Skeletal muscle tissue (tissue), 4 donors: ENCODE measurements around the gene LYRM1. TPM values are rescaled to one million over a fixed set of nuclear protein-coding genes. Genes with fewer than 3 reads are reported as not detected.
"Not testable (repeated sequence)": the region's sequence is repeated elsewhere in the genome, so short reads cannot be mapped to it uniquely, and the experiment has no call there.

ENCODE experiments used
- H3K27ac ChIP-seq: one replicate; pipeline ENCODE4 v1.7.0; 2013; ENCODE audit warnings: mild to moderate bottlenecking, low read depth, low read length, inconsistent platforms
- H3K27me3 ChIP-seq, 3 donors: one replicate each; pipeline ENCODE4 v1.7.0; 2013; ENCODE audit warnings: low read length in 3 of 3; ENCODE audit not compliant: control insufficient read depth in 3 of 3, insufficient read depth in 3 of 3
- H3K36me3 ChIP-seq, 3 donors: one replicate each; pipeline ENCODE4 v1.7.0; 2013; ENCODE audit warnings: low read length in 3 of 3; ENCODE audit not compliant: control insufficient read depth in 3 of 3, insufficient read depth in 3 of 3
- H3K4me1 ChIP-seq, 3 donors: one replicate each; pipeline ENCODE4 v1.7.0; 2013; ENCODE audit warnings: low read length in 3 of 3, mild to moderate bottlenecking in 3 of 3; ENCODE audit not compliant: control insufficient read depth in 3 of 3, insufficient read depth in 3 of 3
- H3K4me3 ChIP-seq, 3 donors: one replicate each; pipeline ENCODE4 v1.7.0; 2013; ENCODE audit warnings: low read length in 3 of 3
- H3K9ac ChIP-seq, 3 donors: one replicate each; pipeline ENCODE4 v1.7.0; 2013; ENCODE audit warnings: low read length in 3 of 3, mild to moderate bottlenecking in 3 of 3, moderate library complexity in 2 of 3, low read depth in 1 of 3
- H3K9me3 ChIP-seq, 3 donors: one replicate each; pipeline ENCODE4 v1.7.0; 2013; ENCODE audit warnings: low read length in 3 of 3; ENCODE audit not compliant: control insufficient read depth in 3 of 3
- total RNA-seq: library from RNA; depleted of rRNA; stranded (reverse); fragments of >200 nt; gene quantifications from one replicate; pipeline ENCODE4 v1.2.3, GENCODE V29; 2014
- donor health status: Osteomylitis.

LYRM1 gene
- total RNA-seq, 1 donor from 2014 or later, result 23.5 TPM

- Histone ChIP-seq H3K27ac (no peak overlapping the region), H3K9me3 (no peaks in the 10 kb centered on the region), H3K4me3 (no peak overlapping the region), H3K4me1 (peaks cover 0 to 3% (median 2%) of the 10 kb centered on the region in 3 donors), H3K9ac (no peak overlapping the region), H3K36me3 (peaks cover 0 to 3% (median 3%) of the 10 kb centered on the region in 3 donors), H3K27me3 (no peaks in the 10 kb centered on the region)
These were observed 25.2 kb downstream of the LYRM1 start for GRCh38 chr16:20925751-20926150.

DNA sequence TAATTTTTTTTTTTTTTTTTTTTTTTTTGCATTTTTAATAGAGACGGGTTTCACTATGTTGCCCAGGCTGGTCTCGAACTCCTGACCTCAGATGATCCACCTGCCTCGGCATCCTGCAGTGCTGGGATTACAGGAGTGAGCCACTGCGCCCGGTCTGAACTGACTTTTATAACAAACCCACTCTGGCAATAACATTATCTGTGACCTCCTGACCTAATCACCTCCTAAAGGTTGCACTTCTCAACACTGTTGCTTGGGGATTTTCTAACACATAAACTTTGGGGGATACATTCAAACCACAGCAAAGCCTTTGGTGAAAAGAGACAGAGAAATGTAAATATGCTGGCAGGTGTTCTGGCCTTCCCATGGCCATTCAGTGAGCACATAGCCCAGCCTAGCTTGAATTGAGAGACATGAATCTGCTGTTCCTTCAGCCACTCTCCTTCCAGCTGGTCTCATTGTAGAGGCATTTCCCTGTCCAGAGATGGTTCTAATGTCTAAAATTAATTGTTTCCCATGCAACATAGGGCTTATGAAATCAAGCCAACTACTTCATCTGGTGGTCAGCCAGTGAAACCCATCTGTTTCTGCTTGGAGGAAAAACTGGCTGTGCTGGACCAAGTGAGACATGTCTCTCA lies 28.3 kb downstream of the LYRM1 start:
- Histone ChIP-seq H3K9me3 (no peaks in the 10 kb centered on the region), H3K4me3 (no peak overlapping the region), H3K4me1 (peaks cover 0 to 3% (median 2%) of the 10 kb centered on the region in 3 donors), H3K9ac (no peak overlapping the region), H3K27ac (no peak overlapping the region), H3K36me3 (peaks cover 0 to 3% (median 0%) of the 10 kb centered on the region in 3 donors), H3K27me3 (no peaks in the 10 kb centered on the region)

DNA sequence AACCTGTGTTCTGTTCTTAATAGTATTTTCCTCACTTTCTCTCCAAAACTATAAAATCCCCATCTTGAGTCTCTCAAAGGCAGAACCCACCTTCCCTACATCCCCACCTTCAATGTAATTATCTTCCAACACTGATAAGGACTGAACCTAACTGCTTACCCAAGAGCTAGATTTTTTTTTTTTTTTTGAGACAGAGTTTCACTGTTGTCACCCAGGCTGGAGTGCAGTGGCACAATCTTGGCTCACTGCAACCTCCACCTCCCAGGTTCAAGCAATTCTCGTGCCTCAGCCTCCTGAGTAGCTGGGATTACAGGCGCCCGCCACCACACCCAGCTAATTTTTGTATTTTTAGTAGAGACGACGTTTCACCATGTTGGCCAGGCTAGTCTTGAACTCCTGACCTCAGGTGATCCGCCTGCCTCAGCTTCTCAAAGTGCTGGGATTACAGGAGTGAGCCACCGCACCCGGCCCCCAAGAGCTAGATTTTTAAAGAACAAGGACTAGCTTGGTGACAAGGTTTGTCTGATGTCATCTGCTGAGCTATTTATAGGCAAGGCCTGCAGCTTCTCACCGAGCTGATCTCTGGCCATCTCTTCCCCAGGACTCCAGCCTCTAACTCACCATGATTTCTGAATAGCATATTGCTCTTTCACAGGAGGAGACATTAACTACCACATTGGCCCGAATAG lies 29.2 kb downstream of the LYRM1 start:
- H3K27ac ChIP-seq, H3K36me3 ChIP-seq, H3K27me3 ChIP-seq, H3K9ac ChIP-seq, H3K4me3 ChIP-seq, H3K4me1 ChIP-seq, H3K9me3 ChIP-seq: not testable (repeated sequence)

DNA sequence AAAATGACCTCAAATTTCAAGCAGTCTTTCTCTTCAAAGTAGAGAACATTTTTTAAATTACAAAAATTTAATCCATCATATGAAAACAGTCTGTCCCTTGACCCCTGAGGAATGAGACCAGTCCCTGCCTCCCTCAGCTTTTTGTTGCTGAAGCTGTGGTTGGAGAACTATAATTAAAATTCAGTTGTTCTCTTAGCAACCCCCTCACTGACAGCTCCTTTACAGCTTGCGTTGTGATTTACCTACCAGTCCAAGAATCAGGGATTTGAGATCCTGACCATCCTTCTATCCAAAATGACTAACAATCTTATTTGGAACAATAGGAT lies 29.8 kb downstream of the LYRM1 start:
- Histone ChIP-seq H3K27me3 (no peaks in the 10 kb centered on the region), H3K4me1 (peaks cover 0 to 3% (median 2%) of the 10 kb centered on the region in 3 donors), H3K27ac (no peak overlapping the region), H3K9me3 (no peaks in the 10 kb centered on the region), H3K4me3 (no peak overlapping the region), H3K9ac (no peak overlapping the region), H3K36me3 (no peaks in the 10 kb centered on the region)

- no peaks in the 10 kb centered on the region for H3K9me3 ChIP-seq
- no peak overlapping the region for H3K4me3 ChIP-seq
- H3K27ac ChIP-seq, result no peak overlapping the region
- peaks cover 0 to 3% (median 2%) of the 10 kb centered on the region in 3 donors for H3K4me1 ChIP-seq
- H3K36me3 ChIP-seq, result no peaks in the 10 kb centered on the region
- H3K9ac ChIP-seq, result no peak overlapping the region
- no peaks in the 10 kb centered on the region for H3K27me3 ChIP-seq
These were observed 30.6 kb downstream of the LYRM1 start for GRCh38 chr16:20931066-20931600.

DNA sequence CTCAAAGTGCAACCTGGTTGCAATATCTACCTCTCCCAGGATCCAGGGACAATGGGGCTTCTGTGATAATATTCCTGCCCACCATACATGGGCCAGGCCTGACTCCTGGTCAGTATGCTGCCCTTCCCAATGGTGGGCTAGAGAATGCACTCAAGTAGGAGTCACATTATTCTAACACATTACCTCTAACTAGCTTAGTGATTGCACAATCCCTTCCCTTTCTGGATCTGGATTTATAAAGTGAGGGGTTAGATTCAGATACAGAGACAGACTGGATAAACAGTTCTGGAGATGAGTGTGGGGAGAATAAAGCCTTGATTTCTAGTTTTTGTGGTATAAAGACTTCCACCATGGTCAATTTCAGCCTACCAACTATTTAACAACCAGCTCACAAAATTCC lies 33.0 kb downstream of the LYRM1 start:
- Histone ChIP-seq H3K27ac (no peak overlapping the region), H3K9ac (no peak overlapping the region), H3K9me3 (no peaks in the 10 kb centered on the region), H3K27me3 (no peaks in the 10 kb centered on the region), H3K4me1 (peaks cover 0 to 3% (median 2%) of the 10 kb centered on the region in 3 donors), H3K36me3 (no peaks in the 10 kb centered on the region), H3K4me3 (no peak overlapping the region)

DNA sequence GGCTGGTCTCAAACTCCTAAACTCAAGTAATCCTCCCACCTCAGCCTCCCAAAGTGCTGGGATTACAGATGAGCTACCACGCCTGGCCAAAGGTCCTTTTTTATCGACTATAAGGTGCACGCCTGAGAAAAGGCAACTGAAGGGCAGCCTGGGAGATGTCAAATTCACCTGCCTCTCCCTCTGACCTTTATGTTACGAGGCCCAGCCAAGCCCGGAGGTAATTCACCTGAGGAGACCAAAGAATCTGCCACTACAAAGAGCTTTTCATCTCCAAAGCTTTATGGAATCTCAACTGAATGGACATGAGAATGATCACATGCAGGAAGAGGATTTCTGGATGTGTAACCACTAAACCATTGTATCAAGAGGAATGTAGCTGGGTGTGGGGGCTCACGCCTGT lies 37.2 kb downstream of the LYRM1 start:
- no peaks in the 10 kb centered on the region for H3K4me1 ChIP-seq
- no peak overlapping the region for H3K9ac ChIP-seq
- H3K9me3 ChIP-seq, result no peaks in the 10 kb centered on the region
- H3K4me3 ChIP-seq, result no peak overlapping the region
- no peak overlapping the region for H3K27ac ChIP-seq
- H3K27me3 ChIP-seq, result no peaks in the 10 kb centered on the region
- H3K36me3 ChIP-seq, result no peaks in the 10 kb centered on the region

- H3K9me3 ChIP-seq, result no peaks in the 10 kb centered on the region
- H3K27me3 ChIP-seq, result no peaks in the 10 kb centered on the region
- no peak overlapping the region for H3K9ac ChIP-seq
- no peak overlapping the region for H3K27ac ChIP-seq
- H3K4me3 ChIP-seq, result no peak overlapping the region
- H3K4me1 ChIP-seq, result no peaks in the 10 kb centered on the region
- no peaks in the 10 kb centered on the region for H3K36me3 ChIP-seq
These were observed 37.9 kb downstream of the LYRM1 start for GRCh38 chr16:20938426-20938825.

DNA sequence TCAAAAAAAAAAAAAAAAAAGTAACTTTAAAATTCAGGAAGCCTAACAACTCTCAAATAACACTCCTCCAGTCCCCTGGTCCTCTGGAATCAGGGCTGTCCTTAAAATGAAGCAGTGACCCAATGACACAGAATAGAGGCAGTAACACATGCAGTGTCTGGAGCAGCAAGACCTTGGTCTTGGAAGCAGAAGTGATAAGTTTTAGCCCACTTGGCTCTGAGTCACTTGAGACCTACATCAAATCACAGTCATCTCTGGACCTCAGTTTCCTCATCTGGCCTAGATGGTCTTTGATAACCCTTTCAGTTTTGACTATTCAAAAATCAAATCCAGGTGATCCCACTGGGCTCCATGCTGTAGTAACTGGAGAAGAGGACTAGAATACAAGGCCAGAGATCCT lies 39.0 kb downstream of the LYRM1 start:
- Histone ChIP-seq H3K36me3 (no peaks in the 10 kb centered on the region), H3K27ac (no peak overlapping the region), H3K27me3 (no peaks in the 10 kb centered on the region), H3K4me3 (no peak overlapping the region), H3K4me1 (no peaks in the 10 kb centered on the region), H3K9ac (no peak overlapping the region), H3K9me3 (no peaks in the 10 kb centered on the region)

DNA sequence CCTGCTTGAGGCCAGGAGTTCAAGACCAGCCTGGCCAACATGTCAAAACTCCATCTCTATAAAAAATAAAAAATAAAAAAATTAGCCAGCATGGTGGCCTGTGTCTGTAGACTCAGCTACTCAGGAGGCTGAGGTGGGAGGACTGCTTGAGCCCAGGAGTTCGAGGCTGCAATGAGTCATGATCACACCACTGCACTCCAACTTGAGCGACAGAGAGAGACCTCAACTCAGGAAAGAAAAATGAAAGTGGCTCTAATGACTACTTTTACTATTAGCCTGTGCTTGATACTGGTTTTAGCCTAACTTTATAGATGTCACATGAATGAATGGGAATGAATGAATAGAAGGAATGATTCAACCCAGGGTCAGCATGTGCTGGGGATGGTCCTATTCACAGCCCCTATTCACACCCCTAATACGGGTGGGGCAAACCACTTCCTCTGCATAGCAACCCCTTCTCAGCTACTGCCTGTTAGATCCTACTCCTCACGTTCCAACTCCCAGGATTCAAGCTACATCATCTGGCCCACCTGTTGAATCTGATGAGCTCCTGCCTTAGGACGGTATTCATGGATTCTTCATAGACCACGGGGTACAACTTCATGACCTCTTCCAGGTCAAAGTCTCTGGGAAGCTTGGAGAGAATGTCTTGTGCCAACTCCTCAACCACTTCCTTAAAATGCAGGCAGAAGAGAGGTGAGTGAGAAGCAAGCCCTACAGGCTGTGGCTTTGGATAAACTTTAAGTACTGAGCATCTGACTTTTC lies 40.5 kb downstream of the LYRM1 start:
- H3K36me3 ChIP-seq, result no peaks in the 10 kb centered on the region
- H3K9me3 ChIP-seq, result no peaks in the 10 kb centered on the region
- H3K9ac ChIP-seq, result no peak overlapping the region
- no peaks in the 10 kb centered on the region for H3K27me3 ChIP-seq
- no peak overlapping the region for H3K4me3 ChIP-seq
- H3K27ac ChIP-seq, result no peak overlapping the region
- no peaks in the 10 kb centered on the region for H3K4me1 ChIP-seq
